ENCODE measurements around the gene ZNF205. TPM values are rescaled to one million over a fixed set of nuclear protein-coding genes. Genes with fewer than 3 reads are reported as not detected.
"Not testable (repeated sequence)": the region's sequence is repeated elsewhere in the genome, so short reads cannot be mapped to it uniquely, and the experiment has no call there.

ZNF205 gene
- total and polyA plus RNA-seq, 2 donors (not counting 1 experiment from before 2014, with no cell fraction given): not detected

- H3K79me2 ChIP-seq (ENCODE audit: control insufficient read depth, insufficient read depth, low read length); H3K4me3 ChIP-seq (ENCODE audit: control extremely low read depth in 1 of 5, extremely low read depth in 1 of 5, insufficient read depth in 1 of 5, low read depth in 2 of 5, low read length in 4 of 5); H3K36me3 ChIP-seq (replicated peaks in 1 of 2; ENCODE audit: control extremely low read depth in 1 of 2, control insufficient read depth in 1 of 2, extremely low read depth in 1 of 2, insufficient read depth in 2 of 2, low read length in 1 of 2); H3K9me3 Mint-ChIP-seq (ENCODE audit: insufficient read depth); H3K27me3 ChIP-seq (replicated peaks in 1 of 4; ENCODE audit: control extremely low read depth in 1 of 4, control insufficient read depth in 3 of 4, insufficient read depth in 4 of 4, low read length in 3 of 4); POLR2A ChIA-PET; H3K27me3 Mint-ChIP-seq; H2AFZ ChIP-seq (ENCODE audit: insufficient read depth, low read depth, low read length, poor library complexity, severe bottlenecking); ATAC-seq (ENCODE audit: low read depth); DNase-seq; H3K9ac ChIP-seq (ENCODE audit: low read length); H3K4me3 Mint-ChIP-seq; CTCF ChIA-PET; intact Hi-C loops (cut with micrococcal nuclease); H4K20me1 ChIP-seq (ENCODE audit: control insufficient read depth, insufficient read depth, low read length, poor library complexity, severe bottlenecking); H3K27ac ChIP-seq (ENCODE audit: low read length in 2 of 2); H3K4me2 ChIP-seq (replicated peaks; ENCODE audit: low read depth, low read length, poor library complexity, severe bottlenecking): not testable (repeated sequence)
- peaks cover 0 to 17% (median 7%) of the 10 kb centered on the region in 3 donors for H3K9me3 ChIP-seq (ENCODE audit: control extremely low read depth in 1 of 3, control insufficient read depth in 2 of 3, insufficient read depth in 1 of 3, low read length in 2 of 3)
- peak overlapping the region; percentile 85 for H3K27ac Mint-ChIP-seq
- H3K4me1 Mint-ChIP-seq: peaks cover 50% of the 10 kb centered on the region
- H3K4me1 ChIP-seq (ENCODE audit: control insufficient read depth in 2 of 2, insufficient read depth in 2 of 2, low read length in 2 of 2): peaks cover 39 to 42% of the 10 kb centered on the region in 2 donors
- 13% methylated on average over 6 of the region's 18 CpGs for WGBS (ENCODE audit: insufficient coverage)
These were observed 39.7 kb upstream of the ZNF205 start for GRCh38 chr16:3072576-3073263.

- no peaks in the 10 kb centered on the region for H3K27me3 ChIP-seq (replicated peaks in 1 of 4; ENCODE audit: control extremely low read depth in 1 of 4, control insufficient read depth in 3 of 4, insufficient read depth in 4 of 4, low read length in 3 of 4)
- no peaks in the 10 kb centered on the region for H3K9me3 Mint-ChIP-seq (ENCODE audit: insufficient read depth)
- CTCF ChIA-PET: no interaction called here
- H3K36me3 ChIP-seq (replicated peaks in 1 of 2; ENCODE audit: control extremely low read depth in 1 of 2, control insufficient read depth in 1 of 2, extremely low read depth in 1 of 2, insufficient read depth in 2 of 2, low read length in 1 of 2): no peaks in the 10 kb centered on the region
- peak overlapping the region; percentile 65 for H3K4me3 Mint-ChIP-seq
- intact Hi-C loops (cut with micrococcal nuclease): no loop called here
- H3K27ac ChIP-seq (ENCODE audit: low read length in 2 of 2): no peak overlapping the region
- peaks cover 39 to 41% of the 10 kb centered on the region in 2 donors for H3K4me1 ChIP-seq (ENCODE audit: control insufficient read depth in 2 of 2, insufficient read depth in 2 of 2, low read length in 2 of 2)
- H3K4me3 ChIP-seq (ENCODE audit: control extremely low read depth in 1 of 5, extremely low read depth in 1 of 5, insufficient read depth in 1 of 5, low read depth in 2 of 5, low read length in 4 of 5): no peak overlapping the region
- H3K79me2 ChIP-seq (ENCODE audit: control insufficient read depth, insufficient read depth, low read length): peaks cover 3% of the 10 kb centered on the region
- no peak overlapping the region for H2AFZ ChIP-seq (ENCODE audit: insufficient read depth, low read depth, low read length, poor library complexity, severe bottlenecking)
- H3K27me3 Mint-ChIP-seq: no peaks in the 10 kb centered on the region
- WGBS (ENCODE audit: insufficient coverage): 91% methylated on average over 7 of the region's 7 CpGs
- DNase-seq (no peak), ATAC-seq (ENCODE audit: low read depth) (no peak)
- no peak overlapping the region for H3K9ac ChIP-seq (ENCODE audit: low read length)
- H3K4me1 Mint-ChIP-seq: peaks cover 55% of the 10 kb centered on the region
- H3K27ac Mint-ChIP-seq: peak overlapping the region; percentile 85
- TF ChIP-seq CTCF (IDR thresholded peaks at IDR 0.05) (no peak), EZH2 (IDR thresholded peaks at IDR 0.05; ENCODE audit: borderline replicate concordance, insufficient read depth, low read depth, low read length, poor library complexity, severe bottlenecking) (no peak)
- no peak overlapping the region for H3K4me2 ChIP-seq (replicated peaks; ENCODE audit: low read depth, low read length, poor library complexity, severe bottlenecking)
- POLR2A ChIA-PET: no interaction called here
- H4K20me1 ChIP-seq (ENCODE audit: control insufficient read depth, insufficient read depth, low read length, poor library complexity, severe bottlenecking): no peaks in the 10 kb centered on the region
- H3K9me3 ChIP-seq (ENCODE audit: control extremely low read depth in 1 of 3, control insufficient read depth in 2 of 3, insufficient read depth in 1 of 3, low read length in 2 of 3): peaks cover 0 to 17% (median 7%) of the 10 kb centered on the region in 3 donors
These were observed 38.9 kb upstream of the ZNF205 start for GRCh38 chr16:3073448-3073847.

Data from B cell (primary cell).